GM19438 (cell line): ENCODE measurements around the gene CAMK2N2.

Source experiments
- ATAC-seq: cut with Tn5 transposase; IDR thresholded peaks from one replicate; pipeline ENCODE4 v1.9.1; 2021; ENCODE audit warnings: low read depth; ENCODE audit not compliant: unreplicated experiment

The CAMK2N2 gene

DNA sequence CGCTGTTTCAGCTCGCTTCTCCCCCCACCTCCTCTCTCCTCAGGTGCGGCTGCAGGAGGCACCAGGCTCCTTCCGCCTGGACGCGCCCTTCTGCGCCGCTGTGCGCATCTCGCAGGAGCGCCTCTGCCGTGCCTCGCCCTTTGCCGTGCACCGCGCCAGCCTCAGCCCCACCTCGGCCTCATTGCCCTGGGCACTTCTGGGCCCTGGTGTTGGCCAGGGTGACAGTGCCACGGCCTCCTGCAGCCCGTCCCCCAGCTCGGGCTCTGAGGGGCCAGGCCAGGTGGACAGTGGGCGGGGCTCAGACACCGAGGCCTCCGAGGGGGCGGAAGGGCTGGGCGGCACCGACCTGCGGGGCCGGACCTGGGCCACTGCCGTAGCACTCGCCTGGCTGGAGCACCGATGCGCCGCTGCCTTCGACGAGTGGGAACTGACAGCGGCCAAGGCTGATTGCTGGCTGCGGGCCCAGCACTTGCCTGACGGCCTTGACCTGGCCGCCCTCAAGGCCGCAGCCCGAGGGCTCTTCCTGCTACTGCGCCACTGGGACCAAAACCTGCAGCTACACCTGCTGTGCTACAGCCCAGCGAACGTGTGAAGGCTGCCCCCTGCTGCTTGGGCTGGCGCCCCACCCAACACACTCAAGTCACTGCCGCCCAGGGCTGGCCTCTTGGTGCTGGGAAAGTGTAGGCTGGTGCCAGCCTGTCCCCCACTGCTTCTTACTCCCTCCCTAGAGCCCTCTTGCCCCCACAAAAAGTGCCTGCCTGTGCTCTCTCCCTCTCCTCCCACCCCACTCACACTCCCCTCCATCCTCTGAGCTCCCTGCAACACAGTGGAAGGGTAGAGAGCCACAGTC lies 19.7 kb downstream of the CAMK2N2 start:
- no peak for ATAC-seq

DNA sequence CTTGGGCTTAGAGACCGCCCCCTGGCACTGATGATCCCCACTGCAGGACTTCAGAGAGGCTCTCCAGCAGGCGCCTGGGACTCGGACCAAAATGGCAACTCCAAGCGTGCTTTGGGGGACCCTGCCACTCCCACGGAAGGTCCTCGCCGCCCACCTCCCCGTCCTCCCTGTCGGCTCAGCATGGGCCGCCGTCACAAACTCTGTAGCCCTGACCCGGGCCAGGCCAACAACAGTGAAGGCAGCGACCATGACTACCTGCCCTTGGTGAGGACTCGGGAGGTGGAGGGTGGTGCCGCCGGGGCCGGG lies 20.3 kb downstream of the CAMK2N2 start:
- ATAC-seq: no peak

DNA sequence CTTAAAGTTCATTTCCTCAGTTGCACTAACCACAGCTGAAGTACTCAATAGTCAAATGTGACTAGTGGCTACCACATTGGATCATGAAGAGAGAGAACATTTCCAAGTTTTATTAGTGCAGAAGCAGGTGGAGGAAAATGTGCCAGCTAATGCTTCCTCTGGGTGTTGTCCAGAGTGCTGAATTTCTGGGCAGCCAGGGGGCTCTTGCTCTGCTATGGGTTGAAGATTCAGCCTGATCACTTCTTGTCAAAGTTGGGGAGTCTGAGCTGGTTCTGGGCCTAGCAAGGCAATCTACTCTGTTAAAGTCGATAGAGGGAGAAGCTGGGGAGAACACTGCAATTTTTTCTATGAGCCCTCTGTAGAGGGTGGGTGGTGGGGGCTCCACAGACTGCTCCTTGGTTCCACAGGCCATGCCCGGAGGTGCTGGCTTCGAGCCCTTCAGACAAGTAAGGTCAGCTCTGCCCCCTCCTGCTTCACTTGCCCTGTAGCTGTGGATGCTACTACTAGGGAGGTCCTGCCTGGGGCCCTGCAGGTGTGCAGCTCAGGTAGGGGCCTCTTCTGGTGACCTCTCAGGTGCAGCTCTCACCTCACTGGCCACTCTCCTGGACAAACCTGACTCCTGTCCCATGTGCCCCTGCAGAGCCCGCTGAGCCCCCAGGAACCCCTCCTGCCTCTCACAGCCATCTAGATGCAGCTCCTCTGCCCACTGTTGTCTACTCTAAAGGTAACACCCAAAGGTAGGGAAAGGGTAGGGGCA lies 20.8 kb downstream of the CAMK2N2 start:
- no peak for ATAC-seq

DNA sequence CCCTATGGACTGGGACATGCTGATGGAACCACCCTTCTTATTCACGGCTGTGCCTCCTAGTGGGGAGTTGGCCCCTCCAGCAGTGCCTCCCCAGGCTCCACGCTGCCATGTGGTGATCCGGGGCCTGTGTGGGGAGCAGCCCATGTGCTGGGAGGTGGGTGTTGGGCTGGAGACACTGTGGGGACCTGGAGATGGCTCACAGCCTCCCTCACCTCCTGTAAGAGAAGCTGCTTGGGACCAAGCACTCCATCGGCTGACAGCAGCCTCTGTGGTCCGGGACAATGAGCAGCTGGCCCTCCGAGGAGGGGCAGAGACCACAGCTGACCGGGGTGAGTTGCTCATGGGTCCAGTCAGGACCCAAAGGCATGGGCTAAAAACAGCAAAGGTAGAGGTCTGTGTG lies 21.6 kb downstream of the CAMK2N2 start:
- no peak for ATAC-seq

DNA sequence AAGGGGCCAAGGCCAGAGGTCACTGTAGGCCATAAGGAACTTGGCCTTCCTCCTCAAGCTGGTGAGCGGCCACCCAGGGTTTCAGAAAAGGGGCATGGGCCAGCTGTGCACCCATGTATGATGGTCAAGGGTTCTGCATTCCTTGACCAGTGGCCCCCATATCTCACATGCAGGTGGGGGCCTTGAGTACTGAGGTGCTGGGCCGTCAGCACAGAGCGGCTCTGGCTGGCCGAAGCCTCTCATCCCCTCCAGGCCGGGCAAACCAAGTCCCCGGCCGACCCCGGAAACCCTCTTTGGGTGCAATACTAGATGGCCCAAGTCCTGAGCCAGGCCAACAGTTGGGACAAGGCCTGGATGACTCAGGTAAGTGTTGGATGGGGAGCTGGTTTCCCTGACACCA lies 22.1 kb downstream of the CAMK2N2 start:
- ATAC-seq: no peak

DNA sequence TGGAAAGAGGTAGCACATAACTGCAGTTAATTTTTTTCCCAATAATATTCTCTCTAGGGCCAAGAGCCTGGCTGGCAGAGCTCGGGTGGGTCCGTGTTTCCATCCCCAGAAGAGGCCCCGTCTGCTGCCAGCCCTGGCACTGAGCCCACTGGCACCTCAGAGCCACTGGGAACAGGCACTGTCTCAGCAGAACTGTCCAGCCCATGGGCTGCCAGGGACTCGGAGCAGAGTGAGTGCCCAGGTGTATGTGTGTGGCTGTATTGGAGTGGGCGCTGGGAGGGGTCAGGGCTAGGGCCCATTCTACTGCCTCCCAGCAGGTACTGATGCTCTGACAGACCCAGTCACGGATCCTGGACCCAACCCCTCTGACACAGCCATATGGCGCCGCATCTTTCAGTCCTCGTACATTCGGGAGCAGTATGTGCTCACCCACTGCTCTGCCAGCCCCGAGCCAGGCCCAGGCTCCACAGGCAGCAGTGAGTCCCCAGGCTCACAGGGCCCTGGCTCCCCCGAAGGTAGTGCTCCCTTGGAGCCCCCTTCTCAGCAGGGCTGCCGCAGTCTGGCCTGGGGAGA lies 23.0 kb downstream of the CAMK2N2 start:
- no peak for ATAC-seq

DNA sequence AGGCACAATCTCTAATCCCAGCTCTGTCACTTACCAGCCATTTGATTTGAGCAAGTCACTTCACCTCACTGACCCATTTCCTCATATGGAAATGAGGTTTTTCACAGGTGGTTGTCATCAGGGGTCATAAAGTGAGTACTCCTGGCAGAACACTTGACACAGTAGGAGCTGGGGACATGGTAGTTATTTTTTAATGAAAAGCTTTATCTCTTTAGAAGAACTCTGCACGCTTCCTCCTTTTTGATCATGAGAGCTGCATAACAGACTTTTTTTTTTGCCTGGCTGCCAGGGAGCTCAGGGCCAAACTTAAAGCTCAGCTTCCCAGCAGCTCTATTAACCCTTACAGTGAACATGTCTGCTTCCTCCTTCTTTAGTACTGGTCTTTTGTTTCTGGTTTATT lies 23.5 kb downstream of the CAMK2N2 start:
- ATAC-seq: no peak

DNA sequence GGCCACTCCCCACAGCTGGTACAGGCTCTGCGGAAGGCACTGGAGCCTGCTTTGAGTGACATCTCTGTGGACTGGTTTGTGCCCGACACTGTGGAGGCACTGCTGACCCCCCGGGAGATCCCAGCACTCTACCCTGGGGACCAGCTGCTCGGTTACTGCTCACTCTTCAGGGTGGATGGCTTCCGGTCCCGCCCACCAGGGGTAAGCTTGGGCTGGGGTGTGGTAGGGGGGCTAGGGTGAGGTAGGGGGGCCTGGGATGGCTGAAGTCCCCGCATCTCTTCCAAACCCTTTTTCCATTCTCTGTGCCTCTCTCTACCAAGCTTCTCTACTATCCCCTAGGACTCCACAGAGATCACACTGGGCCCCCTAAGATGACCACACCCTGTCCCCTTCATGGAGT lies 24.1 kb downstream of the CAMK2N2 start:
- no peak for ATAC-seq

DNA sequence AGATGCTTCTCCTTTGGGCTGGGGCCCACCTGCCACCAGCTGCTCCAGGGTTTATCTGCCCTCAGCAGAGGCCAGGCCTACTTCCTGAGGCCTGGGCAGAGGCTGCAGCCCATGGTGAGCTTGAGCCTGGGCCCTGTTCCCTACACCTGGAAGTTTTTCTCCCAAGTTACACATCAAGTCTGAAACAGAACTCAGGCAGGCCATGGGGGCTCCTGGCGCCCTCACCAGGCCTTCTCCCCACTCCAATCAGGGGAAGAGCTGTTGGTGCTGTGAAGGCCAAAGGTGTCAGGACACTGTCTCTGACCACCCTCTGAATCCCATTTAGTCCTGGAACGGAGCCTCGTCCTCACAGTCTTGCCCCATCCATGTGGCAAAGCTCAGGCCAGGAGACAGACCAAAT lies 24.7 kb downstream of the CAMK2N2 start:
- no peak for ATAC-seq

DNA sequence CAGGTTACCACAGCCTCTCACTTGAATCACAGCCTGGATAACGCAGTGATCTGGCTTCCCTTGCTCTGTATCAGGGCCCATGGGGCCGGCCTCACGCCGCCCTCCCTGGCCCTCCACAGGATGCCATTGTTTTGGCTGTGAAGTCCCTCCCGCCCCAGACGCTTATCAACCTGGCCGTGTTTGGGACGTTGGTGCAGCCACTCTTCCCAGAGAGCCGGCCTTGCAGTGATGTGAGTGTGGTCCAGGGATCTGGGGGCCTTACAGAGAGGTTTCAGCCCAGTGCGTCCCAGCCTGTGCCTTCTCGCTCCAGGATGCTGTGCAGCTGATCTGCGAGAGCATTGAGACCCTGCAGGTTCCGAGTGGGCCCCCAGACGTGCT lies 25.3 kb downstream of the CAMK2N2 start:
- ATAC-seq: no peak

DNA sequence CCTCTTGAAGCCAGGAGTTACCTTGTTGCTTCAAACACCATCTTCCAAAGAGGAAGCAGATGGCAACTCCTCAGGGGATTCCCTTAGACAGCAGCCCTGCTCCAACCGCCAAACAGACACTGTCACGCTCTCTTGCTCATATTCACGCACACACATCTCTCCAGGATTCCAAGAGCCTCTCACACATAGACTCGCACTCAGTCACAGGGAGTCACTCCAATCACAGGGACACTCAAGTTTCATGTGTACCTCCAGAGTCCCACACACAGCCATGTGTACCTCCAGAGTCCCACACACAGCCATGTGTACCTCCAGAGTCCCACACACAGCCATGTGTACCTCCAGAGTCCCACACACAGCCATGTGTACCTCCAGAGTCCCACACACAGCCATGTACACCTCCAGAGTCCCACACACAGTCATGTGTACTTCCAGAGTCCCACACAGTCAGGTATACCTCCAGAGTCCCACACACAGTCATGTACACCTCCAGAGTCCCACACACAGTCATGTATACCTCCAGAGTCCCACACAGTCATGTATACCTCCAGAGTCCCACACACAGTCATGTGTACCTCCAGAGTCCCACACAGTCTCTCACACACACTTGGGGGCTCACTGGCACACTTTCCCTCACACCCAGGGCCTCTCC lies 25.8 kb downstream of the CAMK2N2 start:
- ATAC-seq: no peak

DNA sequence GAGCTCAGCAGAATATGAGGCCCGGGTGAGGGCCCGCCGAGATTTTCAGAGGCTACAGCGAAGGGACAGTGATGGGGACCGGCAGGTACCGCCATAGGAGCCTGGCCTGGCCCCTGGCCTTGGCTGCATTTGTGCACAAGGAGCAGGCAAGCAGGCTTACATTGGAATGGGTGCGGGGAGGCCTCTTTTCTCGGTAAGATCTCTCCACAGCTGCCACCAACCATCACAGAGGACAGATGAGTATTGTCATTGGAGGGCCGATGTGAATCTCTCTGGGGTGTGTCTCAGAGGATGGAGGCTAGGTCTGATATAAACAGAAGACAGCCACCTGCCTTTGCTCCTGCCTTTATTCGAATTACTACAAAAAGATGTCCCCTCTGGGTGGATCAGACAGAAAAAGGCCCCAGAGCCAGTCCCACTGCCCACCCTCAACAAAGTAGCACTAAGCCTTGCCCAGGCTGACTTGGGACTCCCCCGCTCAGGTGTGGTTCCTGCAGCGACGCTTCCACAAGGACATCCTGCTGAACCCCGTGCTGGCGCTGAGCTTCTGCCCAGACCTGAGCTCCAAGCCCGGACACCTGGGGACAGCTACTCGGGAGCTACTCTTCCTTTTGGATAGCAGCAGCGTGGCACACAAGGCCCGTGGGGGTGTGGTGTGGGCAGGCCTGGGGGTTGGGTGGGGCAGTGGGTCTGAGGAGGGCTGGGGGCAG lies 26.5 kb downstream of the CAMK2N2 start:
- ATAC-seq: no peak

DNA sequence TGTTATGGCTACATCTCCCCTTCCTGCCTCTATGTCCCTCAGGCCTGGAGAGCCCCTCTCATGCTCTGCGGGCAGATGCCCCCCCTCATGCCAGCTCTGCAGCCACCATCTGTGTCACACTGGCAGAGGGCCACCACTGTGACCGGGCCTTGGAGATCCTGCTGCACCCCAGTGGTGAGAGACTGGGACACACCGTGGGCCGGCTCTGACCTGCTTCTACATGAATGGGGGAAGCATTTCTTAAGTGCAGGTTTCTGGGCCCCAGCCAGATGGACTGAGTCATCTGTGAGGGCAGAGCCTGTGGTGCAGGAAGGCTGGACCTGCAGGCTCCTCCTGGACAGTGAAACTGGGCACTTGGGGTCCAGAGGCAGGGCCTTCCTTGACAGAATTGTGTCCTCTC lies 27.1 kb downstream of the CAMK2N2 start:
- ATAC-seq: no peak

DNA sequence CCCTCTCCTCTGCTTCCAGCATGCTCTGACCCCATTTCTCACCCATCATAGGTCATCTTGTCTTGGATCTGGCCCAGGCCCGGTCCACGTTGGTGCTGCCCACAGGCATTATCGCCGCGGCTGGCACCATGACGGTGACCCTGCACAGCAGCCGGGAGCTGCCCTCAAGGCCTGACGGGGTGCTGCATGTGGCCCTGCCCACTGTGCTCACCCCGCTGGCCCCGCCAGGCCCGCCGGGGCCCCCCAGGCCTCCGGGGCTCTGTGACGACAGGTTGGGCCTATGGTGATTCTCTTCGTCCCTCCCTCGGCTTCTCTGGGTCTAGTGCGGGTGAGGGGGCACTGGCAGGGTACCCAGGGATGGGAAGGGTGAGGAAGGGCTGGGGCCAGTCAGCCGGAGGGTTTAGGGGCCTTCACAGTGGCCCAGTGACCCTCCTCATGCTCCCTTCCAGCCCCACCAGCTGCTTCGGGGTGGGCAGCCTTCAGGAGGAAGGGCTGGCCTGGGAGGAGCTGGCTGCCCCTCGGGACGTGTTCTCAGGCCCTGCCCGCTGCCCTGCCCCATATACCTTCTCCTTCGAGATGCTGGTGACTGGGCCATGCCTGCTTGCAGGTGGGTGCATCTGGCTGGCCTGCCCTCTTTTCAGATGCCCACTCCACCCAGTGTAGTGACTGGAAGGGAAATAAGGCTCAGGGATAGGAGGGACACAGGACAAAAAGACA lies 28.1 kb downstream of the CAMK2N2 start:
- no peak for ATAC-seq

DNA sequence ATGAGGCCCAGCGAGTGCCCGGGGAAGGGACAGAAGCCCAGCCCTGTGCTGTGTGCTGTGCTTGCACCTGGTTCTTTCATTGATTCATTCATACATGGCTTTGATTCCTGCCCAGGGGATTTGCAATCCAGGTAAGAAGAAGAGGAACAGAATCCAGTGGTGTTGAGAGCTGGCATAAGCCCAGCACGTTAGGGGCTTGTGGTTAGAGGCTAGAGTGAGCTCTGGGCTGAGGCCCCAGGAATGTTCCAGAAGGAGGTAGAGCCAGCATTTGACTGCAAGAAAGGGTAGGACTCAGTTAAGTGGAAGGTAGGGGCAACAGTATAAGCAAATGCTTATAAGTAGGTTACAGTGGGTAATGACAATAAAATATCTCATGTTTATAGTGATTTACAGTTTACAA lies 29.7 kb downstream of the CAMK2N2 start:
- ATAC-seq: no peak

DNA sequence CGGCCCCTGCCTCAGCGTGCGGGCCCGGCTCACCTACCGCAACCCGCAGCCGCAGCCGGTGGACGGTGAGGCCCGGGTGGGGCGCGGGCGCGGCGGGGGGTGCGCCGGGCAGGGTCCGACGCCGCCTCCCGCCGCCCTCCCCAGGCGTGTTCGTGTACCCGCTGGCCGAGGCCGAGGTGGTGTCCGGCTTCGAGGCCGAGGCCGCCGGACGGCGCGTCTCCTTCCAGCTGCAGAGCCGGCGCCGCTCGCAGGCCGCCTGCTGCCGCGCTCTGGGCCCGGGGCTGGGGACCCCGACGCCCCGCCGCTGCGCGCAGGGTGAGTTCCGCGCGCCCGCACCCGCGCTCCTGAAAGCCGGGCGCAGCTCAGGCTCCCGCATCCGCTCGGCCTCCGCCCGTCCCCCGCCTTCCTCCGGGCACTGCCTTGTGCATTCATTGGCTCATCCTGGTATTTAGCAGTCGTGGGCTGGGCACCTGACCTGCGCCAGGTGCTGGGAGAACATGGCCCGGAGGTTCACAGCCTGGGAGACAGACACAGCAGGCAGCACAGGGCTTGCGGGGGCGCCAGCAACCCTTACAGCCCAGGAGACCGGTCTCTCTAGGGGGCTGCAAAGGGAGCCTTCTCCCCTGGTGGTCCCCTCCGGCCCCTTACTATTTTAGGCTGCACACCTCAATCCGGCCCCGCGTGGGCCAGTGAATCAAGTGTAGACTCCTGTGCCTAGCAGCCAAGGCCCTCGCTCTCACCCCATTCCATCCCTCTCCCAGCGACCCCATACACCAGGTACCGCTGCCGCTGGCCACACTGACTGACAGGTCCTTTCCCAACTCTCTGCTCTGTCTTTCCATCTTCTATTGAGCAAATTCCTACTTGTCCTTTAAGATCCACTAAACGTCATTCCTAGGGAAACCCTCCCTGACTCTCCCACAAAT lies 30.5 kb downstream of the CAMK2N2 start:
- no peak for ATAC-seq

DNA sequence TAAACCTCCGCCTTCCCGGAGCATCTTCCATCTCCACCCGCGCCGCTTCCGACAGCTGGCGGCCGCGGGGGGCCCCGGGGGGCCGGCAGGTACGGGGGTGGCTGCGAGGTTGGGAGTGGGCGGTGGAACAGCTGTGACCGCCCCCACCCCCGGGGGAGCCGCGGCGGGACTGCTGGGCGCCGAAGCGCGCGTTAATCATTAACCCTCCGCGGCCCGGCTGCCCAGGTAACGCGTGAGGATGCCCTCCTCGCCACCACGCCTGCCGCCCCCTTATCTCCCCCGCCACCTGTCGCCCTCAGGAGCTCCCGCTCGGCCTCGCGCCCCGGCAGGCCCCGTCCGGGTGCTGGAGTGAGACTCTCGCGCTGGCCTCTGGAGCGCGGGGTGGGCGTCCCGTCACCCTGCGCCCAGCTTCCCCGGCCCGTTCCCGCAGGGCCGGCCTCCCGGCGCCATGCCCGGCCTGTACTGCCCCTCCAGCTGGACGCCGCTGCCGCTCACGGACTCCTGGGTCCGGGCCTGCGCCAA lies 31.2 kb downstream of the CAMK2N2 start:
- no peak for ATAC-seq

DNA sequence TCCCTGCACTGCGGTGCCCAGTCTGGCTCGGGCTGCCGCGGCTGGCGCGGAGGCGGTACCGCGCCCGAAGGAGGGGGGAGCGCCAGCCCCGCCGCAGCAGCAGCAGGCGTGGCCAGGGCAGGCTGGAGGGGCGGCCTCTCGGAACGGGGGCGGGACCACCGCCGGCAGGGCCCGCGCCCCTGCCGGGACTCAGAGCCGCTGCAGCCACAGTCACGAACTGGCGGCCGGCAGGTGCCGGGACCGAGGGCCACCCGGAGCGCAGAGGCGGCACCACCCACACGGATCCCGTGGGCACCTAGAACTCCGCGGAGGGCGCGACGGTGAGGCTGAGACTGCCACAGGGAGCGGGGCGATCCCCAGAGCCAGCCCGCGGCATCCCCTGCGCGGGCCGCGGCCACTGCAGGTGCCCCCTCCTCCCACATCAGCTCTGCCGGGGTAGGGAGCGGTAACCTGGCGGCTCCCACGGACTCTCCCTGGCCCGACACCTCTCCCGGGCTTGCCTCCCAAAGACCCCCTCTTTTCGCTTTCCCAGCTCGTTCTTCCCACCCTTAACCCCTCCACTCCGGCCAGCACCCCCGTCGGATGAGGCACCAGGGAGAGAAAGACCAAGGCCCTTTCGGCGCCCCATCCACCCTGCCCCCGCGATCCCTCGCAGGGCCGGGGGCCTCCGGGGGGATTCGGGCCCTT lies 31.8 kb downstream of the CAMK2N2 start, which contains the start of gene VWA5B2:
Gene VWA5B2, plus strand, starts transcription at position 192 of the 687 bp plus-strand sequence. CDS start 944 bp downstream, outside the sequence.
- peak; percentile 83 for ATAC-seq
